Neuronal stem cell (in vitro differentiated cells): Measurements from ENCODE around the gene FKBP1A.

Source experiments
- DNase-seq: peaks from one replicate; pipeline ENCODE4 v3.0.0-alpha.2; 2013; ENCODE audit warnings: low spot score
- H2AFZ ChIP-seq: one replicate; pipeline ENCODE4 v1.6.1; 2013; ENCODE audit warnings: mild to moderate bottlenecking, low read length, inconsistent platforms
- H2AK5ac ChIP-seq: 2 replicates; pipeline ENCODE4 v1.6.1; 2013; ENCODE audit warnings: low read depth, mild to moderate bottlenecking, inconsistent platforms, low read length, moderate library complexity, mixed read lengths
- H2BK120ac ChIP-seq: 2 replicates; pipeline ENCODE4 v1.6.1; 2013; ENCODE audit warnings: low read depth, mild to moderate bottlenecking, inconsistent platforms, low read length, moderate library complexity, mixed read lengths
- H2BK12ac ChIP-seq: one replicate; pipeline ENCODE4 v1.6.1; 2013; ENCODE audit warnings: low read length, inconsistent platforms
- H2BK15ac ChIP-seq: 2 replicates; pipeline ENCODE4 v1.6.1; 2013; ENCODE audit warnings: mild to moderate bottlenecking, low read length, inconsistent platforms, mixed read lengths
- H2BK5ac ChIP-seq: one replicate; pipeline ENCODE4 v1.6.1; 2013; ENCODE audit warnings: inconsistent platforms, mild to moderate bottlenecking, low read length, moderate library complexity
- H3K14ac ChIP-seq: one replicate; pipeline ENCODE4 v1.6.1; 2013; ENCODE audit warnings: low read length, inconsistent platforms
- H3K18ac ChIP-seq: 2 replicates; pipeline ENCODE4 v1.6.1; 2013; ENCODE audit warnings: low read length, inconsistent platforms
- H3K23ac ChIP-seq: 2 replicates; pipeline ENCODE4 v1.6.1; 2013; ENCODE audit warnings: low read depth, mild to moderate bottlenecking, mixed read lengths, low read length, inconsistent platforms; ENCODE audit not compliant: poor library complexity
- H3K27ac ChIP-seq: replicated peaks from 3 replicates; pipeline ENCODE4 v1.5.1; 2013; ENCODE audit warnings: low read length, inconsistent platforms
- H3K27me3 ChIP-seq, 3 experiments: 2 replicates each; pipeline ENCODE4 v1.6.1; 2013; ENCODE audit warnings: low read length in 3 of 3, mild to moderate bottlenecking in 2 of 3, inconsistent platforms in 1 of 3, low read depth in 1 of 3, mixed read lengths in 1 of 3, moderate library complexity in 1 of 3; ENCODE audit not compliant: control insufficient read depth in 3 of 3, insufficient read depth in 3 of 3
- H3K36me3 ChIP-seq, 2 donors: replicated peaks in 1 of 2; 2 replicates each; pipeline ENCODE4 v1.6.1; 2013; ENCODE audit warnings: low read length in 2 of 2; ENCODE audit not compliant: control insufficient read depth in 2 of 2, insufficient read depth in 2 of 2
- H3K4ac ChIP-seq: 2 replicates; pipeline ENCODE4 v1.6.1; 2013; ENCODE audit warnings: inconsistent platforms, mild to moderate bottlenecking, low read length, moderate library complexity
- H3K4me1 ChIP-seq, 2 donors: 1 replicate in 1 of 2; 2 replicates in 1 of 2; pipeline ENCODE4 v1.6.1; 2013; ENCODE audit warnings: low read length in 2 of 2, low read depth in 1 of 2; ENCODE audit not compliant: control insufficient read depth in 2 of 2, insufficient read depth in 1 of 2
- H3K4me2 ChIP-seq: one replicate; pipeline ENCODE4 v1.6.1; 2013; ENCODE audit warnings: mild to moderate bottlenecking, low read length, inconsistent platforms; ENCODE audit not compliant: insufficient read depth, poor library complexity, severe bottlenecking
- H3K4me3 ChIP-seq, 2 donors: 2 replicates each; pipeline ENCODE4 v1.5.1; 2013; ENCODE audit warnings: low read length in 2 of 2, mild to moderate bottlenecking in 2 of 2, inconsistent platforms in 1 of 2, moderate library complexity in 1 of 2
- H3K79me1 ChIP-seq: one replicate; pipeline ENCODE4 v1.6.1; 2013; ENCODE audit warnings: low read depth, mild to moderate bottlenecking, inconsistent platforms, low read length, moderate library complexity
- H3K9ac ChIP-seq: one replicate; pipeline ENCODE4 v1.6.1; 2013; ENCODE audit warnings: mild to moderate bottlenecking, low read depth, low read length, inconsistent platforms; ENCODE audit not compliant: poor library complexity
- H3K9me3 ChIP-seq, 2 donors: replicated peaks in 1 of 2; 2 replicates each; pipeline versions ENCODE3 to v1.6.1; 2013; ENCODE audit warnings: low read length in 2 of 2, mild to moderate bottlenecking in 2 of 2, inconsistent platforms in 1 of 2, low read depth in 1 of 2, mixed read lengths in 1 of 2, moderate library complexity in 1 of 2; ENCODE audit not compliant: control insufficient read depth in 2 of 2, insufficient read depth in 1 of 2
- H4K8ac ChIP-seq: one replicate; pipeline ENCODE4 v1.6.1; 2013; ENCODE audit warnings: low read depth, mild to moderate bottlenecking, inconsistent platforms, low read length, moderate library complexity
- H4K91ac ChIP-seq: one replicate; pipeline ENCODE4 v1.6.1; 2013; ENCODE audit warnings: low read length, low read depth, mild to moderate bottlenecking, inconsistent platforms; ENCODE audit not compliant: poor library complexity
- WGBS, 2 donors: extraction: QIAGEN DNeasy Blood & Tissue Kit; methylation state at CpG; one replicate each; pipeline ENCODE4 v1.1.7; 2013; ENCODE audit warnings: missing lambda C conversion rate in 2 of 2, mixed read lengths in 1 of 2; ENCODE audit not compliant: insufficient read length in 2 of 2, insufficient replicate concordance in 1 of 2; ENCODE audit errors: extremely low coverage in 2 of 2; 5-methylcytosine and 5-hydroxymethylcytosine counted together

Gene FKBP1A

GRCh38 chr20:1417790-1418189 is 24.9 kb upstream of the FKBP1A start:
- Histone ChIP-seq H2BK5ac (no peak overlapping the region), H3K4me1 (peaks cover 0 to 8% of the 10 kb centered on the region in 2 donors), H3K14ac (no peak overlapping the region), H2BK120ac (no peak overlapping the region), H3K4me2 (no peak overlapping the region), H3K79me1 (no peaks in the 10 kb centered on the region), H3K4me3 (no peak overlapping the region), H2AFZ (peak overlapping the region; percentile 76), H3K27me3 (no peaks in the 10 kb centered on the region), H4K8ac (no peak overlapping the region), H3K18ac (no peak overlapping the region), H3K4ac (no peak overlapping the region), H2BK12ac (no peak overlapping the region), H3K23ac (no peak overlapping the region), H3K27ac (no peak overlapping the region), H2BK15ac (no peak overlapping the region), H3K9ac (no peak overlapping the region), H4K91ac (no peak overlapping the region), H2AK5ac (no peak overlapping the region), H3K36me3 (no peaks in the 10 kb centered on the region), H3K9me3 (peaks cover 3 to 5% of the 10 kb centered on the region in 2 donors)
- no peak for DNase-seq

GRCh38 chr20:1417273-1417672 is 24.4 kb upstream of the FKBP1A start:
- Histone ChIP-seq H3K4me2 (no peak overlapping the region), H2AK5ac (no peak overlapping the region), H2AFZ (peak overlapping the region; percentile 46), H3K27ac (no peak overlapping the region), H3K4me1 (peaks cover 0 to 8% of the 10 kb centered on the region in 2 donors), H3K9me3 (peaks cover 3 to 5% of the 10 kb centered on the region in 2 donors), H3K4ac (no peak overlapping the region), H4K8ac (no peak overlapping the region), H3K9ac (no peak overlapping the region), H3K79me1 (no peaks in the 10 kb centered on the region), H3K14ac (no peak overlapping the region), H2BK15ac (no peak overlapping the region), H4K91ac (no peak overlapping the region), H2BK120ac (no peak overlapping the region), H3K27me3 (no peaks in the 10 kb centered on the region), H3K4me3 (no peak overlapping the region), H2BK5ac (no peak overlapping the region), H2BK12ac (no peak overlapping the region), H3K23ac (no peak overlapping the region), H3K36me3 (no peaks in the 10 kb centered on the region), H3K18ac (no peak overlapping the region)
- no CpG with 5 or more reads among the region's 5 CpGs for WGBS, 2 donors
- DNase-seq: no peak

DNA sequence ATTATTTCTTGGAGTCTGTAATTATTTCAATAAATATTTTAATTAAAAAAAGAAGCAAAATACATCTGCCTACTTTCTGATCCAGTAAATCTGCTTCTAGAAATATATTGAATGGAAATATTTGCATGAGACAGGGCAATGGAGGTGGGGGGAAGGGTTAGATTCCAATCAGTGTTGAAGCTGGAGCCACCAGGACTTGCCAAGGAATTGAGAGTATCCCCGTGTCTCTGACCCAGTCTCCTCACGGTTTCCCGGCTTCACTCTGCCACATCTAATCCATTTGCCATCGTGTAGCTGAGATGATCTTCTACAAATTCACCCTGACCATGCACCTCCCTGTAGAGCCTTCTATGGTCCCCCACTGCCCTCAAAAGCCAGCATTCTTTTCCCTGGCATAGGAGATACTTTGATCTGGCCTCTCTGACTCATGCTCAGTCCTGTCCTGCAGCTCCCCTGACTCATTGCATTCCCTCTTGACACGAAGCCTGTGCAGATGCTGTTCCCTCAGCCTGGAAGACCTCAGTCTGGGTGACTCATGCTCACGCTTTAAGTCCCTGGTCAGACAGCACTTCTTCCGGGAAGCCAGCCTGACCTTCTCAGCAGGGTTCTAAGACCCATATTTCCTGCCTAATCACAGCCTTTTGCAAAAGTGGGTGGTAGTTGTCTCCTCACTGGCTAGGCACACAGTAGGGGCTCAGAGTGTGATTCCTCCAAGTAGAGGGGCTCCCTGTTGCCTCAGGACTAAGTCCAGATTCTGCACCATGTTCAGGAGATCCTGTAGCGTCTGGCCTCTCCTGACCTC is 23.0 kb upstream of the FKBP1A start:
- Histone ChIP-seq H3K4me1 (peaks cover 0 to 8% of the 10 kb centered on the region in 2 donors), H2BK120ac (no peak overlapping the region), H3K18ac (no peak overlapping the region), H3K27me3 (no peaks in the 10 kb centered on the region), H2BK12ac (no peak overlapping the region), H3K14ac (no peak overlapping the region), H3K4ac (no peak overlapping the region), H4K8ac (no peak overlapping the region), H2BK5ac (no peak overlapping the region), H4K91ac (no peak overlapping the region), H2BK15ac (no peak overlapping the region), H3K4me3 (no peak overlapping the region), H2AFZ (peak overlapping the region; percentile 34), H3K9me3 (peaks cover 1 to 2% of the 10 kb centered on the region in 2 donors), H3K79me1 (no peaks in the 10 kb centered on the region), H2AK5ac (no peak overlapping the region), H3K36me3 (no peaks in the 10 kb centered on the region), H3K23ac (no peak overlapping the region), H3K9ac (no peak overlapping the region), H3K27ac (no peak overlapping the region), H3K4me2 (no peak overlapping the region)
- no peak for DNase-seq
- WGBS, 2 donors: no CpG with 5 or more reads among the region's 8 CpGs

- no peak overlapping the region for H3K18ac ChIP-seq
- H2BK5ac ChIP-seq: no peak overlapping the region
- no peak overlapping the region for H3K27ac ChIP-seq
- no peak overlapping the region for H3K14ac ChIP-seq
- H3K4me3 ChIP-seq: no peak overlapping the region
- WGBS, 2 donors: no CpG with 5 or more reads among the region's 4 CpGs
- H3K4me1 ChIP-seq: peaks cover 0 to 8% of the 10 kb centered on the region in 2 donors
- H2BK15ac ChIP-seq: no peak overlapping the region
- H4K91ac ChIP-seq: no peak overlapping the region
- no peak overlapping the region for H3K23ac ChIP-seq
- no peak overlapping the region for H2AFZ ChIP-seq
- H4K8ac ChIP-seq: no peak overlapping the region
- H2AK5ac ChIP-seq: no peak overlapping the region
- H3K9me3 ChIP-seq: no peaks in the 10 kb centered on the region
- no peak overlapping the region for H3K4ac ChIP-seq
- H3K36me3 ChIP-seq: no peaks in the 10 kb centered on the region
- DNase-seq: no peak
- H3K9ac ChIP-seq: no peak overlapping the region
- no peak overlapping the region for H2BK12ac ChIP-seq
- H3K27me3 ChIP-seq: no peaks in the 10 kb centered on the region
- no peak overlapping the region for H2BK120ac ChIP-seq
- no peak overlapping the region for H3K4me2 ChIP-seq
- H3K79me1 ChIP-seq: no peaks in the 10 kb centered on the region
Measured at GRCh38 chr20:1414982-1415381, 22.1 kb upstream of the FKBP1A start.
